Mucosa of stomach (tissue), 1 donor: ENCODE data around the gene GADL1.

ENCODE experiments used
- H3K27me3 ChIP-seq: one replicate; pipeline ENCODE4 v1.7.0; 2013; ENCODE audit warnings: mild to moderate bottlenecking, low read length; ENCODE audit not compliant: control insufficient read depth, insufficient read depth
- H3K36me3 ChIP-seq: one replicate; pipeline ENCODE4 v1.7.0; 2013; ENCODE audit warnings: low read length; ENCODE audit not compliant: control insufficient read depth, insufficient read depth
- H3K4me1 ChIP-seq: one replicate; pipeline ENCODE4 v1.7.0; 2013; ENCODE audit warnings: mild to moderate bottlenecking, low read length; ENCODE audit not compliant: control insufficient read depth, insufficient read depth
- H3K4me3 ChIP-seq: one replicate; pipeline ENCODE4 v1.7.0; 2013; ENCODE audit warnings: low read length
- H3K9ac ChIP-seq: one replicate; pipeline ENCODE4 v1.7.0; 2013; ENCODE audit warnings: mild to moderate bottlenecking, low read length, moderate library complexity
- H3K9me3 ChIP-seq: one replicate; pipeline ENCODE4 v1.7.0; 2013; ENCODE audit warnings: mild to moderate bottlenecking, low read length, moderate library complexity; ENCODE audit not compliant: control insufficient read depth
- donor health status: Pancreatic carcinoma.

Gene GADL1

GRCh38 chr3:30751610-30752299 lies 142.7 kb downstream of the GADL1 start:
- Histone ChIP-seq H3K4me3 (no peak overlapping the region), H3K9ac (no peak overlapping the region), H3K36me3 (no peaks in the 10 kb centered on the region), H3K9me3 (no peaks in the 10 kb centered on the region), H3K27me3 (no peaks in the 10 kb centered on the region), H3K4me1 (peaks cover 4% of the 10 kb centered on the region)

GRCh38 chr3:30750967-30751366 lies 143.5 kb downstream of the GADL1 start:
- no peak overlapping the region for H3K4me3 ChIP-seq
- H3K27me3 ChIP-seq: no peaks in the 10 kb centered on the region
- H3K4me1 ChIP-seq: peaks cover 4% of the 10 kb centered on the region
- no peak overlapping the region for H3K9ac ChIP-seq
- H3K9me3 ChIP-seq: no peaks in the 10 kb centered on the region
- no peaks in the 10 kb centered on the region for H3K36me3 ChIP-seq

GRCh38 chr3:30749230-30749629 lies 145.2 kb downstream of the GADL1 start:
- no peaks in the 10 kb centered on the region for H3K9me3 ChIP-seq
- no peak overlapping the region for H3K9ac ChIP-seq
- H3K4me3 ChIP-seq: no peak overlapping the region
- no peaks in the 10 kb centered on the region for H3K36me3 ChIP-seq
- H3K27me3 ChIP-seq: no peaks in the 10 kb centered on the region
- H3K4me1 ChIP-seq: peaks cover 4% of the 10 kb centered on the region

GRCh38 chr3:30747771-30748281 lies 146.6 kb downstream of the GADL1 start:
- Histone ChIP-seq H3K4me3 (no peak overlapping the region), H3K9me3 (no peaks in the 10 kb centered on the region), H3K27me3 (no peaks in the 10 kb centered on the region), H3K9ac (no peak overlapping the region), H3K4me1 (peaks cover 4% of the 10 kb centered on the region), H3K36me3 (no peaks in the 10 kb centered on the region)

- no peak overlapping the region for H3K9ac ChIP-seq
- no peaks in the 10 kb centered on the region for H3K36me3 ChIP-seq
- no peaks in the 10 kb centered on the region for H3K27me3 ChIP-seq
- no peaks in the 10 kb centered on the region for H3K9me3 ChIP-seq
- H3K4me3 ChIP-seq: no peak overlapping the region
- peaks cover 4% of the 10 kb centered on the region for H3K4me1 ChIP-seq
Observed at GRCh38 chr3:30743641-30744317, 150.7 kb downstream of the GADL1 start.

GRCh38 chr3:30742796-30743619 lies 151.5 kb downstream of the GADL1 start:
- Histone ChIP-seq H3K4me1 (peaks cover 4% of the 10 kb centered on the region), H3K4me3 (no peak overlapping the region), H3K9me3 (no peaks in the 10 kb centered on the region), H3K9ac (no peak overlapping the region), H3K27me3 (no peaks in the 10 kb centered on the region), H3K36me3 (no peaks in the 10 kb centered on the region)

GRCh38 chr3:30741889-30742288 lies 152.6 kb downstream of the GADL1 start:
- Histone ChIP-seq H3K4me3 (no peak overlapping the region), H3K36me3 (no peaks in the 10 kb centered on the region), H3K9ac (no peak overlapping the region), H3K4me1 (no peaks in the 10 kb centered on the region), H3K9me3 (no peaks in the 10 kb centered on the region), H3K27me3 (no peaks in the 10 kb centered on the region)

- no peaks in the 10 kb centered on the region for H3K27me3 ChIP-seq
- H3K36me3 ChIP-seq: no peaks in the 10 kb centered on the region
- H3K9ac ChIP-seq: no peak overlapping the region
- no peaks in the 10 kb centered on the region for H3K4me1 ChIP-seq
- no peak overlapping the region for H3K4me3 ChIP-seq
- no peaks in the 10 kb centered on the region for H3K9me3 ChIP-seq
Observed at GRCh38 chr3:30738605-30739004, 155.9 kb downstream of the GADL1 start.

- Histone ChIP-seq H3K9me3 (no peaks in the 10 kb centered on the region), H3K27me3 (no peaks in the 10 kb centered on the region), H3K4me1 (no peaks in the 10 kb centered on the region), H3K9ac (no peak overlapping the region), H3K36me3 (no peaks in the 10 kb centered on the region), H3K4me3 (no peak overlapping the region)
Observed at GRCh38 chr3:30737743-30738499, 156.5 kb downstream of the GADL1 start.

GRCh38 chr3:30733696-30734095 lies 160.8 kb downstream of the GADL1 start:
- H3K4me1 ChIP-seq: no peaks in the 10 kb centered on the region
- H3K9ac ChIP-seq: no peak overlapping the region
- H3K27me3 ChIP-seq: no peaks in the 10 kb centered on the region
- H3K36me3 ChIP-seq: no peaks in the 10 kb centered on the region
- no peaks in the 10 kb centered on the region for H3K9me3 ChIP-seq
- no peak overlapping the region for H3K4me3 ChIP-seq

GRCh38 chr3:30733209-30733608 lies 161.3 kb downstream of the GADL1 start:
- Histone ChIP-seq H3K4me1 (no peaks in the 10 kb centered on the region), H3K9ac (no peak overlapping the region), H3K9me3 (no peaks in the 10 kb centered on the region), H3K4me3 (no peak overlapping the region), H3K36me3 (no peaks in the 10 kb centered on the region), H3K27me3 (no peaks in the 10 kb centered on the region)
